LNCaP clone FGC (cell line): Measurements from ENCODE around the gene FN1.
"Not testable (repeated sequence)": the region's sequence is repeated elsewhere in the genome, so short reads cannot be mapped to it uniquely, and the experiment has no call there.

Experiments used
- DNase-seq: peaks from one replicate; pipeline ENCODE4 v3.0.0-alpha.2; 2011; ENCODE audit warnings: low read depth
- H3K4me3 ChIP-seq: 2 replicates; pipeline ENCODE4 v1.5.1; 2011; ENCODE audit warnings: mild to moderate bottlenecking, low read depth, low read length, control low read depth
- CTCF ChIP-seq: IDR thresholded peaks from 2 replicates; pipeline ENCODE4 v1.5.1; 2012; ENCODE audit warnings: mild to moderate bottlenecking; ENCODE audit not compliant: control insufficient read depth, insufficient read depth; ENCODE audit errors: extremely low read depth

The FN1 gene

GRCh38 chr2:215361211-215361875 lies 74.5 kb downstream of the FN1 start:
- no peak for TF ChIP-seq CTCF
- DNase-seq: no peak

GRCh38 chr2:215360596-215360995 lies 75.3 kb downstream of the FN1 start:
- no peak for DNase-seq
- H3K4me3 ChIP-seq: no peak overlapping the region
- no peak for TF ChIP-seq CTCF

More at GRCh38 chr2:215361211-215361875, 74.5 kb downstream of the FN1 start:
- H3K4me3 ChIP-seq: no peak overlapping the region

GRCh38 chr2:215360059-215360458 lies 75.8 kb downstream of the FN1 start:
- H3K4me3 ChIP-seq, DNase-seq: not testable (repeated sequence)

- no peak for DNase-seq
- TF ChIP-seq CTCF: no peak
- H3K4me3 ChIP-seq: no peak overlapping the region
Measured at GRCh38 chr2:215359576-215359922, 76.3 kb downstream of the FN1 start.

GRCh38 chr2:215358891-215359575 lies 76.8 kb downstream of the FN1 start:
- DNase-seq: no peak
- no peak overlapping the region for H3K4me3 ChIP-seq
- no peak for TF ChIP-seq CTCF

GRCh38 chr2:215358312-215358845 lies 77.5 kb downstream of the FN1 start:
- no peak overlapping the region for H3K4me3 ChIP-seq
- no peak for DNase-seq
- no peak for TF ChIP-seq CTCF

GRCh38 chr2:215357660-215358059 lies 78.2 kb downstream of the FN1 start:
- TF ChIP-seq CTCF: no peak
- DNase-seq: no peak
- no peak overlapping the region for H3K4me3 ChIP-seq
